Lung microvascular endothelial cell (primary cell): ENCODE measurements around the gene SESN1. TPM values are rescaled to one million over a fixed set of nuclear protein-coding genes. Genes with fewer than 3 reads are reported as not detected.

Source experiments
- DNase-seq, 2 donors: peaks; one replicate each; pipeline versions ENCODE4 v3.0.0 to v3.0.0-alpha.2; 2010; ENCODE audit warnings: low read depth in 2 of 2
- total RNA-seq: library from RNA; depleted of rRNA; stranded (reverse); fragments of >200 nt; gene quantifications from 2 replicates; pipeline ENCODE4 v1.2.1, GENCODE V29; 2014

SESN1 gene
- total RNA-seq, 1 donor from 2014 or later, result 19.0 TPM

- no peak for DNase-seq
Observed at GRCh38 chr6:108941281-108941680, 153.4 kb downstream of the SESN1 start.

- no peak for DNase-seq
Observed at GRCh38 chr6:108940741-108941140, 153.9 kb downstream of the SESN1 start.

GRCh38 chr6:108937170-108937569, 157.5 kb downstream of the SESN1 start:
- DNase-seq, result no peak

Other genes with a start within 250 kb of the SESN1 start
- 0.22 and 0.99 TPM in 2 replicates for gene ARMC2, start 246.4 kb downstream of the SESN1 start, total RNA-seq
- gene CEP57L1, start 661 bp upstream of the SESN1 start, total RNA-seq, result 11.1 and 12.9 TPM in 2 replicates